ENCODE measurements around the gene HEMK1. TPM values are rescaled to one million over a fixed set of nuclear protein-coding genes. Genes with fewer than 3 reads are reported as not detected.

Gene HEMK1
- total RNA-seq, 6 donors from 2014 or later, result 5.0 to 25.3 (median 9.6) TPM

- Histone ChIP-seq H3K4me3 (no peak overlapping the region), H3K36me3 (peaks cover 0 to 9% (median 4%) of the 10 kb centered on the region in 4 donors), H3K4me1 (peaks cover 51 to 59% (median 57%) of the 10 kb centered on the region in 4 donors), H3K9me3 (no peaks in the 10 kb centered on the region), H3K27ac (peak overlapping the region; percentile 94 to 96 (median 95)), H3K27me3 (no peaks in the 10 kb centered on the region)
- TF ChIP-seq POLR2A (IDR thresholded peaks at IDR 0.05), result no peak
- no peak for TF ChIP-seq EP300 (IDR thresholded peaks at IDR 0.05)
- TF ChIP-seq CTCF (IDR thresholded peaks at IDR 0.05), result no peak
- no peak for TF ChIP-seq POLR2AphosphoS5 (IDR thresholded peaks at IDR 0.05)
- WGBS, 2 donors, result 59 to 80% methylated on average over 1 of the region's 1 CpG
- DNase-seq (no peak), ATAC-seq (ENCODE audit: low FRiP score in 2 of 2) (no peak)
These were observed 30.4 kb downstream of the HEMK1 start for GRCh38 chr3:50599716-50600118.

GRCh38 chr3:50600141-50600753, 30.9 kb downstream of the HEMK1 start:
- ATAC-seq (ENCODE audit: low FRiP score in 2 of 2) (no peak), DNase-seq (no peak)
- WGBS, 2 donors, result 54 to 67% methylated on average over 6 to 9 of the region's 9 CpGs
- Histone ChIP-seq H3K36me3 (peaks cover 0 to 14% (median 5%) of the 10 kb centered on the region in 4 donors), H3K4me3 (no peak overlapping the region), H3K27me3 (no peaks in the 10 kb centered on the region), H3K4me1 (peaks cover 57 to 63% (median 62%) of the 10 kb centered on the region in 4 donors), H3K9me3 (no peaks in the 10 kb centered on the region), H3K27ac (peak overlapping the region; percentile 94 to 96 (median 95))
- TF ChIP-seq POLR2A (IDR thresholded peaks at IDR 0.05) (no peak), CTCF (IDR thresholded peaks at IDR 0.05) (peak in 1 of 6 experiments; percentile 4), POLR2AphosphoS5 (IDR thresholded peaks at IDR 0.05) (peak in 1 of 2 donors; percentile 26), EP300 (IDR thresholded peaks at IDR 0.05) (peak in 2 of 4 donors; percentile 45 to 50)

GRCh38 chr3:50600841-50601591, 31.7 kb downstream of the HEMK1 start:
- peak overlapping the region in 1 of 4 donors; percentile 21 for H3K4me3 ChIP-seq
- peaks cover 0 to 22% (median 5%) of the 10 kb centered on the region in 4 donors for H3K36me3 ChIP-seq
- peaks cover 64 to 71% (median 70%) of the 10 kb centered on the region in 4 donors for H3K4me1 ChIP-seq

GRCh38 chr3:50602595-50603191, 33.4 kb downstream of the HEMK1 start:
- ATAC-seq (ENCODE audit: low FRiP score in 2 of 2), result no peak
- 56 to 61% methylated on average over 3 to 9 of the region's 9 CpGs for WGBS, 2 donors
- Histone ChIP-seq H3K4me1 (peaks cover 78 to 88% (median 86%) of the 10 kb centered on the region in 4 donors), H3K36me3 (peaks cover 0 to 38% (median 20%) of the 10 kb centered on the region in 4 donors), H3K27me3 (no peaks in the 10 kb centered on the region), H3K9me3 (no peaks in the 10 kb centered on the region), H3K4me3 (no peak overlapping the region), H3K27ac (peak overlapping the region; percentile 94 to 96 (median 95))
- DNase-seq, result no peak
- TF ChIP-seq EP300 (IDR thresholded peaks at IDR 0.05) (peak in 1 of 4 donors; percentile 10), POLR2AphosphoS5 (IDR thresholded peaks at IDR 0.05) (no peak), POLR2A (IDR thresholded peaks at IDR 0.05) (no peak)

More at GRCh38 chr3:50600841-50601591, 31.7 kb downstream of the HEMK1 start:
- H3K9me3 ChIP-seq, result no peaks in the 10 kb centered on the region
- DNase-seq, result peak; percentile 96 to 98
- H3K27me3 ChIP-seq, result no peaks in the 10 kb centered on the region
- peak; percentile 87 to 89 for ATAC-seq (ENCODE audit: low FRiP score in 2 of 2)
- peak overlapping the region; percentile 94 to 96 (median 95) for H3K27ac ChIP-seq
- 2% methylated on average over 14 of the region's 14 CpGs for WGBS, 2 donors
- peak; percentile 94 for TF ChIP-seq POLR2AphosphoS5 (IDR thresholded peaks at IDR 0.05)
- peak; percentile 68 to 97 (median 74) for TF ChIP-seq EP300 (IDR thresholded peaks at IDR 0.05)
- no peak for TF ChIP-seq POLR2A (IDR thresholded peaks at IDR 0.05)
- no peak for TF ChIP-seq CTCF (IDR thresholded peaks at IDR 0.05)

Measured in upper lobe of left lung (tissue), 6 donors.